ENCODE data around the gene SPECC1L.
"Not testable (repeated sequence)": the region's sequence is repeated elsewhere in the genome, so short reads cannot be mapped to it uniquely, and the experiment has no call there.

The SPECC1L gene

DNA sequence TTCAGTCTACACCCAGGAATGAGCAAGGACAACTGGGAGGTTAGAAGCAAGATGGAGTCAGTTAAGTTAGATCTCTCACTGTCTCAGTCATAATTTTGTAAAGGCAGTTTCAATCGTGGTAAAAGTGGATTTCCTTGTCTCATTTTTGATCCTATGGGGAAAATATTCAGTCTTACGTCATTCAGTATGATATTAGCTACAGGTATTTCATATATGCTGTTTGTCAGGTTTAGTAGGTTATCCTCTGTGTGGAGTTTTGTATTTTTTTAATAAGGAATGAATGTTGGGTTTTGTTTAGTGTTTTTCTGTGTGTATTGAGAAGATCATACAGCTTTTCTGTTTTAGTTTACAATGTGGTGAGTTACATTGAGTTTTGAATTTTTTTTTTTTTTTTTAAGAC, 11.8 kb downstream of the SPECC1L start:
- TF ChIP-seq, protein P1, sequence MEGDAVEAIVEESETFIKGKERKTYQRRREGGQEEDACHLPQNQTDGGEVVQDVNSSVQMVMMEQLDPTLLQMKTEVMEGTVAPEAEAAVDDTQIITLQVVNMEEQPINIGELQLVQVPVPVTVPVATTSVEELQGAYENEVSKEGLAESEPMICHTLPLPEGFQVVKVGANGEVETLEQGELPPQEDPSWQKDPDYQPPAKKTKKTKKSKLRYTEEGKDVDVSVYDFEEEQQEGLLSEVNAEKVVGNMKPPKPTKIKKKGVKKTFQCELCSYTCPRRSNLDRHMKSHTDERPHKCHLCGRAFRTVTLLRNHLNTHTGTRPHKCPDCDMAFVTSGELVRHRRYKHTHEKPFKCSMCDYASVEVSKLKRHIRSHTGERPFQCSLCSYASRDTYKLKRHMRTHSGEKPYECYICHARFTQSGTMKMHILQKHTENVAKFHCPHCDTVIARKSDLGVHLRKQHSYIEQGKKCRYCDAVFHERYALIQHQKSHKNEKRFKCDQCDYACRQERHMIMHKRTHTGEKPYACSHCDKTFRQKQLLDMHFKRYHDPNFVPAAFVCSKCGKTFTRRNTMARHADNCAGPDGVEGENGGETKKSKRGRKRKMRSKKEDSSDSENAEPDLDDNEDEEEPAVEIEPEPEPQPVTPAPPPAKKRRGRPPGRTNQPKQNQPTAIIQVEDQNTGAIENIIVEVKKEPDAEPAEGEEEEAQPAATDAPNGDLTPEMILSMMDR (IDR thresholded peaks at IDR 0.05; ENCODE audit: insufficient read depth, low read length), result no peak
- TF ChIP-seq POLR2AphosphoS5 (IDR thresholded peaks at IDR 0.05; ENCODE audit: low read depth) (no peak), GABPA (IDR thresholded peaks at IDR 0.05; ENCODE audit: low read depth) (no peak), SPI1 (IDR thresholded peaks at IDR 0.05; ENCODE audit: borderline replicate concordance, low read depth) (no peak)
- TF ChIP-seq, protein P2, sequence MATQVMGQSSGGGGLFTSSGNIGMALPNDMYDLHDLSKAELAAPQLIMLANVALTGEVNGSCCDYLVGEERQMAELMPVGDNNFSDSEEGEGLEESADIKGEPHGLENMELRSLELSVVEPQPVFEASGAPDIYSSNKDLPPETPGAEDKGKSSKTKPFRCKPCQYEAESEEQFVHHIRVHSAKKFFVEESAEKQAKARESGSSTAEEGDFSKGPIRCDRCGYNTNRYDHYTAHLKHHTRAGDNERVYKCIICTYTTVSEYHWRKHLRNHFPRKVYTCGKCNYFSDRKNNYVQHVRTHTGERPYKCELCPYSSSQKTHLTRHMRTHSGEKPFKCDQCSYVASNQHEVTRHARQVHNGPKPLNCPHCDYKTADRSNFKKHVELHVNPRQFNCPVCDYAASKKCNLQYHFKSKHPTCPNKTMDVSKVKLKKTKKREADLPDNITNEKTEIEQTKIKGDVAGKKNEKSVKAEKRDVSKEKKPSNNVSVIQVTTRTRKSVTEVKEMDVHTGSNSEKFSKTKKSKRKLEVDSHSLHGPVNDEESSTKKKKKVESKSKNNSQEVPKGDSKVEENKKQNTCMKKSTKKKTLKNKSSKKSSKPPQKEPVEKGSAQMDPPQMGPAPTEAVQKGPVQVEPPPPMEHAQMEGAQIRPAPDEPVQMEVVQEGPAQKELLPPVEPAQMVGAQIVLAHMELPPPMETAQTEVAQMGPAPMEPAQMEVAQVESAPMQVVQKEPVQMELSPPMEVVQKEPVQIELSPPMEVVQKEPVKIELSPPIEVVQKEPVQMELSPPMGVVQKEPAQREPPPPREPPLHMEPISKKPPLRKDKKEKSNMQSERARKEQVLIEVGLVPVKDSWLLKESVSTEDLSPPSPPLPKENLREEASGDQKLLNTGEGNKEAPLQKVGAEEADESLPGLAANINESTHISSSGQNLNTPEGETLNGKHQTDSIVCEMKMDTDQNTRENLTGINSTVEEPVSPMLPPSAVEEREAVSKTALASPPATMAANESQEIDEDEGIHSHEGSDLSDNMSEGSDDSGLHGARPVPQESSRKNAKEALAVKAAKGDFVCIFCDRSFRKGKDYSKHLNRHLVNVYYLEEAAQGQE (IDR thresholded peaks at IDR 0.05; ENCODE audit: insufficient replicate concordance, low read depth), result no peak
- Histone ChIP-seq H3K27me3 (ENCODE audit: insufficient read depth, poor library complexity, severe bottlenecking) (no peaks in the 10 kb centered on the region), H3K4me3 (replicated peaks; ENCODE audit: insufficient read depth, low read length) (no peak overlapping the region), H3K27ac (replicated peaks) (no peak overlapping the region)
- no peak for DNase-seq (ENCODE audit: low read depth in 1 of 2, low spot score in 1 of 2)

DNA sequence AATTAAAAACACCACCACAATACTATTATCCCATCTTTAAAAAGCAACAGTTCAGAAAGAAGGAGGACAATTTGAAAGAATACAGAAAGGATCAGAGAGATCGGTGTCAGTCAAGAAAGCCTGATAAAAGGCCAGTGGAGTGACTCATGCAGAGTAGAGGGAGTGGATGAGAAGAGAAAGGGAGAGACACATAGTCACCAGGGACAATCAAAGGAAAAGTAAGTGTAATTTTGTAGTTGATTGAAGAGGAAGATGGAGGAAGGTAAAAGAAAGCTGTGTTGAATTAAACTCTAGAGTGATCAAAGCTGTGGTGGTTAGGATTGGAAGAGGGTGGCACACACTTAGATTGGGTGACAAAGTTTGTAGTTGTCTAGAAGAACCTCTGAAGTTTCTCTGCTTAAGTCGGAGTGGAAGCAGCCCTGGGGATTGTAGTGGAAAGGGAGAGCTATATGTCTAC, 14.1 kb downstream of the SPECC1L start:
- Histone ChIP-seq H3K4me3 (replicated peaks; ENCODE audit: insufficient read depth, low read length) (no peak overlapping the region), H3K27me3 (ENCODE audit: insufficient read depth, poor library complexity, severe bottlenecking) (no peaks in the 10 kb centered on the region), H3K27ac (replicated peaks) (no peak overlapping the region)
- TF ChIP-seq GABPA (IDR thresholded peaks at IDR 0.05; ENCODE audit: low read depth), result no peak
- no peak for TF ChIP-seq POLR2AphosphoS5 (IDR thresholded peaks at IDR 0.05; ENCODE audit: low read depth)
- TF ChIP-seq, protein P2 (IDR thresholded peaks at IDR 0.05; ENCODE audit: insufficient replicate concordance, low read depth), result no peak
- TF ChIP-seq SPI1 (IDR thresholded peaks at IDR 0.05; ENCODE audit: borderline replicate concordance, low read depth), result no peak
- TF ChIP-seq, protein P1 (IDR thresholded peaks at IDR 0.05; ENCODE audit: insufficient read depth, low read length), result no peak
- no peak for DNase-seq (ENCODE audit: low read depth in 1 of 2, low spot score in 1 of 2)

- no peaks in the 10 kb centered on the region for H3K27me3 ChIP-seq (ENCODE audit: insufficient read depth, poor library complexity, severe bottlenecking)
- no peak for DNase-seq (ENCODE audit: low read depth in 1 of 2, low spot score in 1 of 2)
- TF ChIP-seq POLR2AphosphoS5 (IDR thresholded peaks at IDR 0.05; ENCODE audit: low read depth), result no peak
- TF ChIP-seq GABPA (IDR thresholded peaks at IDR 0.05; ENCODE audit: low read depth), result no peak
- TF ChIP-seq SPI1 (IDR thresholded peaks at IDR 0.05; ENCODE audit: borderline replicate concordance, low read depth), result no peak
- TF ChIP-seq, protein P1 (IDR thresholded peaks at IDR 0.05; ENCODE audit: insufficient read depth, low read length), result no peak
- TF ChIP-seq, protein P2 (IDR thresholded peaks at IDR 0.05; ENCODE audit: insufficient replicate concordance, low read depth), result no peak
- no peak overlapping the region for H3K4me3 ChIP-seq (replicated peaks; ENCODE audit: insufficient read depth, low read length)
- no peak overlapping the region for H3K27ac ChIP-seq (replicated peaks)
Observed at GRCh38 chr22:24285245-24285644, 14.6 kb downstream of the SPECC1L start.

DNA sequence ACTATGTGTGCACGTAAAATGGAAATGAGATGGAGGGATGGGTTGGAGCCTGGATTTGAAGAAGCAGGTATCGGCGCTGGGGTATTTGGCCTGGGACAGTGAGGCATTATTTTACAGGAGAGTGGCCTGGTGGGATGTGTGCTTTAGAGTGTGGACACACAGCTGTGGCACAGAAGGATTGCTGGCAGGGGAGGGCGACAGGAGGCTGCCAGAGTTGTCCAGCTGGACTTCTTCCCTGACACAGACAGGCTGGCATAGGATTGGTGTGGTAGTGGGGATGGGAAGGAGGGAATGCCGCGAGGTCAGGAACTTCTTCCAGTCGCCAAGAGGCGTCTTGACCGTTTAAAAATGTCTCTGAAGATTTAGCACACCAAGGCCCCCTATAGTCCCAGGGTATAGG, 16.6 kb downstream of the SPECC1L start:
- DNase-seq (ENCODE audit: low read depth in 1 of 2, low spot score in 1 of 2); H3K4me3 ChIP-seq (replicated peaks; ENCODE audit: insufficient read depth, low read length); H3K27me3 ChIP-seq (ENCODE audit: insufficient read depth, poor library complexity, severe bottlenecking); H3K27ac ChIP-seq (replicated peaks): not testable (repeated sequence)

DNA sequence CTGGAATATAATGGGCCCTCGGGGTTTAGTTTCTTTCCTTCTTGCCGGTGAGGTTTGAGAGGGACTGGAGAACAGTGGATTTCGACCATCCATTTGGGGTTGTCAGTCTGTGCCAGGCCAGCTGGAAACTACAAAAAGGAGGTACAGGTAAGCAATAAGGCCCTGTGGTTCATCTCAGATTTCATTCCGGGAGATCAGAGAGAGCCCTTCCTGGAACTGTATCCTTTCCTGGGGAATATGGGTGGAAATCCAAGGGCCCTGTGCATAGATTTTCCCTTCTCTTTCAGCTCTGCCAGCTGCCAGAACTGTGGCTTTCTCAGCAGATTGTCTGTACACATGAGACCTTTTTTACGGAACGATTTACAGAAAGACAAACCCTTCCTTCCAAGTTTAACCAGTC, 17.2 kb downstream of the SPECC1L start:
- H3K4me3 ChIP-seq (replicated peaks; ENCODE audit: insufficient read depth, low read length); H3K27me3 ChIP-seq (ENCODE audit: insufficient read depth, poor library complexity, severe bottlenecking); H3K27ac ChIP-seq (replicated peaks); DNase-seq (ENCODE audit: low read depth in 1 of 2, low spot score in 1 of 2): not testable (repeated sequence)
